Glomerular visceral epithelial cell (primary cell): ENCODE data around the gene IL18.
"Not testable (repeated sequence)": the region's sequence is repeated elsewhere in the genome, so short reads cannot be mapped to it uniquely, and the experiment has no call there.

Source experiments
- DNase-seq: peaks from one replicate; pipeline ENCODE4 v3.0.0-alpha.2; 2016; ENCODE audit errors: extremely low spot score

The IL18 gene

GRCh38 chr11:112163875-112164685 lies at the start of gene IL18:
Gene IL18 (minus strand): TSS chr11:112164094. CDS start chr11:112155053, 9,041 bp downstream.
- peak; percentile 72 for DNase-seq

- DNase-seq = no peak
These were observed 48.8 kb upstream of the IL18 start for GRCh38 chr11:112212710-112213109.

GRCh38 chr11:112212290-112212689 lies 48.4 kb upstream of the IL18 start:
- DNase-seq = no peak

GRCh38 chr11:112211536-112211935 lies 47.6 kb upstream of the IL18 start:
- no peak for DNase-seq

GRCh38 chr11:112210890-112211289 lies 47.0 kb upstream of the IL18 start:
- DNase-seq = no peak

- no peak for DNase-seq
These were observed 42.2 kb upstream of the IL18 start for GRCh38 chr11:112206071-112206470.

- DNase-seq = no peak
These were observed 36.4 kb upstream of the IL18 start for GRCh38 chr11:112200252-112200651.

GRCh38 chr11:112199101-112199500 lies 35.2 kb upstream of the IL18 start:
- DNase-seq = not testable (repeated sequence)

- no peak for DNase-seq
These were observed 32.7 kb upstream of the IL18 start for GRCh38 chr11:112196519-112197087.

- DNase-seq = peak; percentile 65
These were observed 32.1 kb upstream of the IL18 start for GRCh38 chr11:112195951-112196351.

GRCh38 chr11:112195113-112195512 lies 31.2 kb upstream of the IL18 start:
- DNase-seq = peak; percentile 81

- no peak for DNase-seq
These were observed 22.4 kb upstream of the IL18 start for GRCh38 chr11:112186304-112186703.

GRCh38 chr11:112185883-112186282 lies 22.0 kb upstream of the IL18 start:
- no peak for DNase-seq

GRCh38 chr11:112182867-112183266 lies 19.0 kb upstream of the IL18 start:
- DNase-seq = no peak

- DNase-seq = no peak
These were observed 15.7 kb upstream of the IL18 start for GRCh38 chr11:112179601-112180000.

- no peak for DNase-seq
These were observed 15.0 kb upstream of the IL18 start for GRCh38 chr11:112178936-112179335.

- no peak for DNase-seq
These were observed 14.5 kb upstream of the IL18 start for GRCh38 chr11:112178428-112178827.

GRCh38 chr11:112177589-112177988 lies 13.7 kb upstream of the IL18 start:
- DNase-seq = no peak

- DNase-seq = no peak
These were observed 12.2 kb upstream of the IL18 start for GRCh38 chr11:112176077-112176476.

- no peak for DNase-seq
These were observed 11.7 kb upstream of the IL18 start for GRCh38 chr11:112175599-112175952.

GRCh38 chr11:112174789-112175598 lies 11.1 kb upstream of the IL18 start, which contains the start of gene BCO2:
Gene BCO2 (plus strand): TSS chr11:112175512. CDS start chr11:112175602, 90 bp downstream.
- DNase-seq = peak; percentile 61

- no peak for DNase-seq
These were observed 9.3 kb upstream of the IL18 start for GRCh38 chr11:112173152-112173551.
